ENCODE data around the gene NIT1. TPM values are rescaled to one million over a fixed set of nuclear protein-coding genes. Genes with fewer than 3 reads are reported as not detected.

The NIT1 gene
- total and polyA plus RNA-seq, 2 of the 13 experiments (the other 11 are each of a cell fraction or from before 2014, with no cell fraction given): 22.7 to 31.0 TPM

GRCh38 chr1:161165742-161166668, 48.1 kb downstream of the NIT1 start, which contains the start of gene PPOX (continued):
- TF ChIP-seq ZNF780A (CRISPR knock-in tag; IDR thresholded peaks at IDR 0.05) (no peak), HCFC1 (IDR thresholded peaks at IDR 0.05; ENCODE audit: low read depth, low read length) (no peak), ZNF326 (CRISPR knock-in tag; IDR thresholded peaks at IDR 0.05; ENCODE audit: borderline replicate concordance) (no peak), ZUFSP (CRISPR knock-in tag; IDR thresholded peaks at IDR 0.05; ENCODE audit: borderline replicate concordance) (no peak), SNAPC4 (CRISPR knock-in tag; IDR thresholded peaks at IDR 0.05) (peak; percentile 57; the same call in 1 of the 2 replicates), ZBTB25 (CRISPR knock-in tag; IDR thresholded peaks at IDR 0.05) (0 out of 2 replicates have a peak, but pooled peaks have one; percentile 73), GPBP1L1 (CRISPR knock-in tag; IDR thresholded peaks at IDR 0.05) (no peak), PRPF4 (IDR thresholded peaks at IDR 0.05; ENCODE audit: low read depth, low read length, poor library complexity, severe bottlenecking) (no peak), NFAT5 (CRISPR knock-in tag; IDR thresholded peaks at IDR 0.05) (no peak), PAF1 (CRISPR knock-in tag; IDR thresholded peaks at IDR 0.05) (no peak), EP300 (IDR thresholded peaks at IDR 0.05; ENCODE audit: low read depth in 2 of 2, low read length in 2 of 2) (0 out of 4 replicates have a peak, but pooled peaks of 1 of the 2 experiments have one; percentile 10), EP300 (CRISPR knock-in tag; IDR thresholded peaks at IDR 0.05; ENCODE audit: borderline replicate concordance) (no peak; the same call in 1 of the 2 replicates)
